Uterus (tissue), 4 donors: Measurements from ENCODE around the gene AMOT. TPM values are rescaled to one million over a fixed set of nuclear protein-coding genes. Genes with fewer than 3 reads are reported as not detected.

Experiments
- DNase-seq, 2 donors: peaks; one replicate each; pipeline ENCODE4 v3.0.0-alpha.2; 2019 to 2020
- H3K27ac ChIP-seq, 2 donors: fragments of 200-600 bp; sonication (generic); 1 replicate in 1 of 2; 2 replicates in 1 of 2; pipeline ENCODE4 v1.5.1; 2016 to 2018
- H3K27me3 ChIP-seq, 2 donors: fragments of 200-600 bp; sonication (generic); one replicate each; pipeline ENCODE4 v1.5.1; 2018 to 2019; ENCODE audit warnings: control low read depth in 1 of 2
- H3K36me3 ChIP-seq, 2 donors: fragments of 200-600 bp; sonication (generic); one replicate each; pipeline ENCODE4 v1.5.1; 2019; ENCODE audit warnings: control low read depth in 1 of 2
- H3K4me1 ChIP-seq, 2 donors: fragments of 200-600 bp; sonication (generic); one replicate each; pipeline ENCODE4 v1.5.1; 2018 to 2019; ENCODE audit warnings: control low read depth in 1 of 2
- H3K4me3 ChIP-seq, 2 donors: fragments of 200-600 bp; sonication (generic); 1 replicate in 1 of 2; 2 replicates in 1 of 2; pipeline ENCODE4 v1.5.1; 2018 to 2019; ENCODE audit warnings: mild to moderate bottlenecking in 1 of 2
- H3K9me3 ChIP-seq, 2 donors: fragments of 200-600 bp; sonication (generic); one replicate each; pipeline ENCODE4 v1.5.1; 2019; ENCODE audit warnings: control low read depth in 1 of 2
- POLR2A ChIP-seq, 2 donors: fragments of 450-650 bp; IDR thresholded peaks; one replicate each; pipeline ENCODE4 v1.6.1; 2016; ENCODE audit warnings: antibody characterized with exemption in 2 of 2, mild to moderate bottlenecking in 1 of 2, moderate library complexity in 1 of 2
- intact Hi-C: fragments of 100-400 bp; cut with DNase I; formaldehyde crosslinking; loops from one replicate; pipeline ENCODE4 v1.15.1; 2023; ENCODE audit warnings: low total_unique reads
- total RNA-seq, 4 donors: library from RNA; depleted of rRNA in 3 of 4; stranded (reverse); fragments of >200 nt in 3 of 4; gene quantifications; one replicate each; pipeline versions ENCODE4 v1.1.0 to v1.2.4, GENCODE V29; 2014 to 2023
- TF ChIP-seq, protein P1 (sequence below), 4 experiments: fragments of 200-600 bp in 2 of 4; fragments of 450-650 bp in 2 of 4; sonication (generic) in 2 of 4; IDR thresholded peaks; one replicate each; pipeline ENCODE4 v1.5.1; 2016 to 2019; ENCODE audit warnings: antibody characterized with exemption in 4 of 4, mild to moderate bottlenecking in 2 of 4, moderate library complexity in 1 of 4
- donor health status: DM: yes; HTN: yes; CAD: no.

Gene AMOT
- total RNA-seq, 4 donors from 2014 or later, result 3.5 to 40.8 (median 14.9) TPM

DNA sequence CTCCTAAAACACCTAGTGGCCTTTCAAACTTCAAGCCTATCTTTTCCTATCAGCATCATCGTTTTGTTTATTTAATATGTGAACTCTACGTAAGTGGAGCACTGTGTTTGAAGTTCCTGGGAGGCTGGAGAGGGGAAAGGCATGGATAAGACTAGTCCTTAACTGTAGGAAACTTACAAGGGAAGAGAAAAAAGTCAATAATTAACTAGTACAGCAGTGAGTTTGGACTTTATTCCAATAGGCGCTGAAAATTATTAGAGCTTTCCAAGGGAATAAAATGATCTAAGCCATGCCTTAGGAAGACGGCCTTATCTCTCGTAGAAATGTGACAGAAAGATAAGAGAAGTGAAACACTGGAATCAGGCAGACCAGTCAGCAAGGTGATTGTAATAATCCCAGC is 55.3 kb downstream of the AMOT start:
- Histone ChIP-seq H3K9me3 (no peaks in the 10 kb centered on the region), H3K36me3 (no peaks in the 10 kb centered on the region), H3K4me1 (no peaks in the 10 kb centered on the region), H3K27me3 (no peaks in the 10 kb centered on the region), H3K4me3 (no peak overlapping the region), H3K27ac (no peak overlapping the region)
- no peak for DNase-seq
- TF ChIP-seq, protein P1, sequence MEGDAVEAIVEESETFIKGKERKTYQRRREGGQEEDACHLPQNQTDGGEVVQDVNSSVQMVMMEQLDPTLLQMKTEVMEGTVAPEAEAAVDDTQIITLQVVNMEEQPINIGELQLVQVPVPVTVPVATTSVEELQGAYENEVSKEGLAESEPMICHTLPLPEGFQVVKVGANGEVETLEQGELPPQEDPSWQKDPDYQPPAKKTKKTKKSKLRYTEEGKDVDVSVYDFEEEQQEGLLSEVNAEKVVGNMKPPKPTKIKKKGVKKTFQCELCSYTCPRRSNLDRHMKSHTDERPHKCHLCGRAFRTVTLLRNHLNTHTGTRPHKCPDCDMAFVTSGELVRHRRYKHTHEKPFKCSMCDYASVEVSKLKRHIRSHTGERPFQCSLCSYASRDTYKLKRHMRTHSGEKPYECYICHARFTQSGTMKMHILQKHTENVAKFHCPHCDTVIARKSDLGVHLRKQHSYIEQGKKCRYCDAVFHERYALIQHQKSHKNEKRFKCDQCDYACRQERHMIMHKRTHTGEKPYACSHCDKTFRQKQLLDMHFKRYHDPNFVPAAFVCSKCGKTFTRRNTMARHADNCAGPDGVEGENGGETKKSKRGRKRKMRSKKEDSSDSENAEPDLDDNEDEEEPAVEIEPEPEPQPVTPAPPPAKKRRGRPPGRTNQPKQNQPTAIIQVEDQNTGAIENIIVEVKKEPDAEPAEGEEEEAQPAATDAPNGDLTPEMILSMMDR (IDR thresholded peaks at IDR 0.05), result no peak
- TF ChIP-seq POLR2A (IDR thresholded peaks at IDR 0.05), result no peak
- intact Hi-C loops, result no loop called here

DNA sequence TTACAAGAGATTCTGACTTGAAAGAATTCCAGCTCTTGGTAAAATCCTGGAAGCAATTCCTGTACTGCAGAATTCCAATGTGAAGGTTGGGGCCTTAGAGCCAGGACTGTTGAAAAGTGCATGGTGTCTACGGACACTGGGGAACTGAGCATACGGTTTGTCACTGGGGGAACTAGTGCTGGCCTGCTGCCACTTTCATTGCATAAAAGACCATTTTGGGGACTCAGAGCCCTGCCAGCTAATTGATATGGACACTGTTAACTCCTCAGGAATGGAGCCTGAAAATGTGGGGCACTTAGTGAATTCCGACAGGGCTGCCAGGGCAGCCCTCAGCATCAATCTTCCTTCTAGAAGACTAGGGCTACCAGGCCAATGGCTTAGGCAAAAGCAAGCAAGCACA is 55.9 kb downstream of the AMOT start:
- H3K27ac ChIP-seq, result no peak overlapping the region
- H3K4me1 ChIP-seq, result no peaks in the 10 kb centered on the region
- no peak for DNase-seq
- no peaks in the 10 kb centered on the region for H3K9me3 ChIP-seq
- no peaks in the 10 kb centered on the region for H3K27me3 ChIP-seq
- no peak overlapping the region for H3K4me3 ChIP-seq
- intact Hi-C loops, result no loop called here
- no peak for TF ChIP-seq POLR2A (IDR thresholded peaks at IDR 0.05)
- TF ChIP-seq, protein P1 (IDR thresholded peaks at IDR 0.05), result no peak
- H3K36me3 ChIP-seq, result no peaks in the 10 kb centered on the region

GRCh38 chrX:112779139-112779538 is 61.5 kb downstream of the AMOT start:
- no peak overlapping the region for H3K4me3 ChIP-seq
- H3K27me3 ChIP-seq, result no peaks in the 10 kb centered on the region
- no peaks in the 10 kb centered on the region for H3K36me3 ChIP-seq
- DNase-seq, result no peak
- no peaks in the 10 kb centered on the region for H3K9me3 ChIP-seq
- H3K4me1 ChIP-seq, result no peaks in the 10 kb centered on the region
- TF ChIP-seq, protein P1 (IDR thresholded peaks at IDR 0.05), result no peak
- TF ChIP-seq POLR2A (IDR thresholded peaks at IDR 0.05), result no peak
- intact Hi-C loops, result no loop called here
- H3K27ac ChIP-seq, result no peak overlapping the region

GRCh38 chrX:112774651-112775293 is 65.9 kb downstream of the AMOT start:
- no peak for DNase-seq
- H3K9me3 ChIP-seq, result no peaks in the 10 kb centered on the region
- TF ChIP-seq POLR2A (IDR thresholded peaks at IDR 0.05), result no peak
- TF ChIP-seq, protein P1 (IDR thresholded peaks at IDR 0.05), result no peak
- no peak overlapping the region for H3K27ac ChIP-seq
- H3K4me1 ChIP-seq, result no peaks in the 10 kb centered on the region
- intact Hi-C loops, result no loop called here
- no peaks in the 10 kb centered on the region for H3K36me3 ChIP-seq
- H3K4me3 ChIP-seq, result no peak overlapping the region
- no peaks in the 10 kb centered on the region for H3K27me3 ChIP-seq

- no peaks in the 10 kb centered on the region for H3K4me1 ChIP-seq
- DNase-seq, result no peak
- no peak for TF ChIP-seq POLR2A (IDR thresholded peaks at IDR 0.05)
- TF ChIP-seq, protein P1 (IDR thresholded peaks at IDR 0.05), result no peak
- intact Hi-C loops, result no loop called here
- no peaks in the 10 kb centered on the region for H3K27me3 ChIP-seq
- H3K27ac ChIP-seq, result no peak overlapping the region
- no peak overlapping the region for H3K4me3 ChIP-seq
- H3K36me3 ChIP-seq, result no peaks in the 10 kb centered on the region
- H3K9me3 ChIP-seq, result no peaks in the 10 kb centered on the region
Measured at GRCh38 chrX:112774142-112774541, 66.5 kb downstream of the AMOT start.
